SK-N-SH treated with all-trans-retinoic acid at 6 μM for 48 hours (cell line): ENCODE results near the gene TANGO6.

Source experiments
- ESRRG ChIP-seq: fragments of 250-450 bp; sonication (Bioruptor Pico); IDR thresholded peaks from 2 replicates; pipeline ENCODE4 v1.6.1; 2021; ENCODE audit warnings: mild to moderate bottlenecking
- GLIS3 ChIP-seq: fragments of 250-450 bp; sonication (Bioruptor Pico); IDR thresholded peaks from 2 replicates; pipeline ENCODE4 v1.5.0; 2020; ENCODE audit warnings: mild to moderate bottlenecking, moderate library complexity
- OSR1 ChIP-seq: fragments of 250-450 bp; sonication (Bioruptor Pico); IDR thresholded peaks from 2 replicates; pipeline ENCODE4 v1.8.0; 2022; ENCODE audit warnings: moderate library complexity, mild to moderate bottlenecking, inconsistent platforms
- RARB ChIP-seq: fragments of 250-450 bp; sonication (Bioruptor Pico); IDR thresholded peaks from 2 replicates; pipeline ENCODE4 v1.8.0; 2021; ENCODE audit warnings: mild to moderate bottlenecking, moderate library complexity
- ZFP30 ChIP-seq: fragments of 450-650 bp; formaldehyde crosslinking; IDR thresholded peaks from 2 replicates; pipeline ENCODE4 v1.5.0; 2022; ENCODE audit warnings: mild to moderate bottlenecking, moderate library complexity
- ZNF8 ChIP-seq: fragments of 450-650 bp; formaldehyde crosslinking; IDR thresholded peaks from 2 replicates; pipeline ENCODE4 v1.5.0; 2020; ENCODE audit warnings: mild to moderate bottlenecking, moderate library complexity
- TF ChIP-seq, protein P1 (sequence below): fragments of 250-450 bp; sonication (Bioruptor Pico); IDR thresholded peaks from 2 replicates; pipeline ENCODE4 v1.8.0; 2020; ENCODE audit warnings: mild to moderate bottlenecking, moderate library complexity, borderline replicate concordance
- TF ChIP-seq, protein P2 (sequence below): fragments of 250-450 bp; sonication (Bioruptor Pico); IDR thresholded peaks from 2 replicates; pipeline ENCODE4 v1.8.0; 2021; ENCODE audit warnings: low read depth, mild to moderate bottlenecking, moderate library complexity, borderline replicate concordance

DNA sequence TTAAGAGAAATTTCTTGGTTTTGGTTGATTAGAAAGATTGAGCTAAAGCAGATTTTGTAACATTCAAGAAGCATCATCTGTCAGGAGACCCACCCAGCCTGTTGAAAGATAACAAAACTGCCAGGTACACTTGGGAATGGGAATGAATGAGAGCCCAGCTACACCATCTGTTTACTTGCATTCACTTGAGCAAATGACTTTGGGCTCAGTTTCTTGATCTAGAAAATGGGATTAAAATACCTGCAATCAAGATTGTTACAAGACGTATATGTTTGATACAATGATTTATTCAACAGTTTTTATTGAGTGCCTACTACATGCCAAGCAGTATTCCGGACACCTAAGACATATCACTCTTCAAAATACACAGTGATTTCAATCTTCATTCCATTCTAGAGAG, 185.8 kb downstream of the TANGO6 start:
- TF ChIP-seq GLIS3 (CRISPR knock-in tag) (no peak), ESRRG (CRISPR knock-in tag) (no peak), RARB (CRISPR knock-in tag) (no peak), ZFP30 (CRISPR knock-in tag) (no peak), ZNF8 (CRISPR knock-in tag) (no peak), OSR1 (CRISPR knock-in tag) (no peak)
- TF ChIP-seq, protein P1, sequence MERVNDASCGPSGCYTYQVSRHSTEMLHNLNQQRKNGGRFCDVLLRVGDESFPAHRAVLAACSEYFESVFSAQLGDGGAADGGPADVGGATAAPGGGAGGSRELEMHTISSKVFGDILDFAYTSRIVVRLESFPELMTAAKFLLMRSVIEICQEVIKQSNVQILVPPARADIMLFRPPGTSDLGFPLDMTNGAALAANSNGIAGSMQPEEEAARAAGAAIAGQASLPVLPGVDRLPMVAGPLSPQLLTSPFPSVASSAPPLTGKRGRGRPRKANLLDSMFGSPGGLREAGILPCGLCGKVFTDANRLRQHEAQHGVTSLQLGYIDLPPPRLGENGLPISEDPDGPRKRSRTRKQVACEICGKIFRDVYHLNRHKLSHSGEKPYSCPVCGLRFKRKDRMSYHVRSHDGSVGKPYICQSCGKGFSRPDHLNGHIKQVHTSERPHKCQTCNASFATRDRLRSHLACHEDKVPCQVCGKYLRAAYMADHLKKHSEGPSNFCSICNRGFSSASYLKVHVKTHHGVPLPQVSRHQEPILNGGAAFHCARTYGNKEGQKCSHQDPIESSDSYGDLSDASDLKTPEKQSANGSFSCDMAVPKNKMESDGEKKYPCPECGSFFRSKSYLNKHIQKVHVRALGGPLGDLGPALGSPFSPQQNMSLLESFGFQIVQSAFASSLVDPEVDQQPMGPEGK (CRISPR knock-in tag), result no peak
- TF ChIP-seq, protein P2, sequence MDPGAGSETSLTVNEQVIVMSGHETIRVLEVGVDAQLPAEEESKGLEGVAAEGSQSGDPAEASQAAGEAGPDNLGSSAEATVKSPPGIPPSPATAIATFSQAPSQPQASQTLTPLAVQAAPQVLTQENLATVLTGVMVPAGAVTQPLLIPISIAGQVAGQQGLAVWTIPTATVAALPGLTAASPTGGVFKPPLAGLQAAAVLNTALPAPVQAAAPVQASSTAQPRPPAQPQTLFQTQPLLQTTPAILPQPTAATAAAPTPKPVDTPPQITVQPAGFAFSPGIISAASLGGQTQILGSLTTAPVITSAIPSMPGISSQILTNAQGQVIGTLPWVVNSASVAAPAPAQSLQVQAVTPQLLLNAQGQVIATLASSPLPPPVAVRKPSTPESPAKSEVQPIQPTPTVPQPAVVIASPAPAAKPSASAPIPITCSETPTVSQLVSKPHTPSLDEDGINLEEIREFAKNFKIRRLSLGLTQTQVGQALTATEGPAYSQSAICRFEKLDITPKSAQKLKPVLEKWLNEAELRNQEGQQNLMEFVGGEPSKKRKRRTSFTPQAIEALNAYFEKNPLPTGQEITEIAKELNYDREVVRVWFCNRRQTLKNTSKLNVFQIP, result no peak
